Erythroblast (primary cell): ENCODE data around the gene NELL1.

Source experiments
- GATA1 ChIP-seq: IDR thresholded peaks from 2 replicates; pipeline ENCODE4 v1.6.1; 2011; ENCODE audit warnings: low read depth, mild to moderate bottlenecking, control low read depth, low read length, moderate library complexity
- POLR2A ChIP-seq: IDR thresholded peaks from 2 replicates; pipeline ENCODE4 v1.6.1; 2011; ENCODE audit warnings: mild to moderate bottlenecking, low read length

GRCh38 chr11:21038801-21039200, 369.4 kb downstream of the NELL1 start:
- TF ChIP-seq POLR2A, result no peak
- no peak for TF ChIP-seq GATA1
